Suprapubic skin (tissue), 4 donors: ENCODE data around the gene LIPC. TPM values are rescaled to one million over a fixed set of nuclear protein-coding genes. Genes with fewer than 3 reads are reported as not detected.

ENCODE experiments used
- DNase-seq, 2 donors: peaks; one replicate each; pipeline ENCODE4 v3.0.0-alpha.2; 2019; ENCODE audit warnings: low spot score in 2 of 2
- H3K27ac ChIP-seq: fragments of 200-600 bp; sonication (generic); one replicate; pipeline ENCODE4 v1.5.1; 2019
- H3K27me3 ChIP-seq: fragments of 200-600 bp; sonication (generic); one replicate; pipeline ENCODE4 v1.5.1; 2019
- H3K36me3 ChIP-seq: fragments of 200-600 bp; sonication (generic); one replicate; pipeline ENCODE4 v1.5.1; 2019
- H3K4me1 ChIP-seq: fragments of 200-600 bp; sonication (generic); one replicate; pipeline ENCODE4 v1.5.1; 2019
- H3K4me3 ChIP-seq: fragments of 200-600 bp; sonication (generic); one replicate; pipeline ENCODE4 v1.5.1; 2019; ENCODE audit warnings: mild to moderate bottlenecking
- H3K9me3 ChIP-seq: fragments of 200-600 bp; sonication (generic); one replicate; pipeline ENCODE4 v1.5.1; 2019
- EP300 ChIP-seq: sonication (generic); formaldehyde crosslinking; IDR thresholded peaks from one replicate; pipeline ENCODE4 v1.6.1; 2017; ENCODE audit warnings: antibody characterized with exemption
- POLR2A ChIP-seq, 2 donors: fragments of 450-650 bp; IDR thresholded peaks; one replicate each; pipeline ENCODE4 v1.6.1; 2017; ENCODE audit warnings: antibody characterized with exemption in 2 of 2, mild to moderate bottlenecking in 2 of 2, moderate library complexity in 2 of 2
- POLR2AphosphoS5 ChIP-seq, 3 donors: sonication (generic); formaldehyde crosslinking; IDR thresholded peaks; one replicate each; pipeline ENCODE4 v1.6.1; 2017; ENCODE audit warnings: antibody characterized with exemption in 3 of 3
- WGBS: methylation state at CpG from one replicate; pipeline ENCODE4 v1.1.5; 2018; 5-methylcytosine and 5-hydroxymethylcytosine counted together
- total RNA-seq, 4 donors: library from RNA; depleted of rRNA; stranded (reverse); fragments of >200 nt; gene quantifications; one replicate each; pipeline ENCODE4 v1.1.0, GENCODE V29; 2016
- TF ChIP-seq, protein P1 (sequence below), 2 donors: fragments of 200-600 bp in 1 of 2; fragments of 450-650 bp in 1 of 2; sonication (generic) in 1 of 2; IDR thresholded peaks; one replicate each; pipeline ENCODE4 v1.5.1; 2016 to 2019; ENCODE audit warnings: antibody characterized with exemption in 2 of 2, mild to moderate bottlenecking in 1 of 2, moderate library complexity in 1 of 2

The LIPC gene
- total RNA-seq, 4 donors from 2014 or later: 0.26 to 0.96 TPM; not detected in 2

DNA sequence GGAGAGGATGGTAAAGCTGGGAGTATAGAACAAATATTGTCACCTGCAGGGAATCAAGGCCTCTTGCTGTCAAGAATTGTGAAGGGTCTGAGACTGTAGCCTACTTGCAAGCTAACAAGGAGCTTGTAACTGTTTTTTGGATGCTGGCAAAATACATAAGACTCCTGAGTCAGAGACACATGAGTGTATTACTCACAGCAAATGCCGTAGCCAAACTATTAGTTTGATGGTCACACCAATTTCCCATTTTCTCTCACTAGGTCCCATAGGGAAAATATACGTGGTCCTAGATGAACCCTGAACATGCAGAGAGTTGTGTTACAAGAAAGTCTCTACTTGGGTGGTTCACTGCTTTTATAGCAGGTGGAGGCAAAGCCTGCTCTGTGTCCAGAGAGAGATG lies 44.7 kb upstream of the LIPC start:
- Histone ChIP-seq H3K9me3 (no peaks in the 10 kb centered on the region), H3K4me3 (no peak overlapping the region), H3K4me1 (peaks cover 6% of the 10 kb centered on the region), H3K27me3 (no peaks in the 10 kb centered on the region), H3K36me3 (no peaks in the 10 kb centered on the region), H3K27ac (peak overlapping the region; percentile 57)
- TF ChIP-seq POLR2A (IDR thresholded peaks at IDR 0.05): no peak
- TF ChIP-seq POLR2AphosphoS5 (IDR thresholded peaks at IDR 0.05): no peak
- no peak for TF ChIP-seq EP300
- TF ChIP-seq, protein P1, sequence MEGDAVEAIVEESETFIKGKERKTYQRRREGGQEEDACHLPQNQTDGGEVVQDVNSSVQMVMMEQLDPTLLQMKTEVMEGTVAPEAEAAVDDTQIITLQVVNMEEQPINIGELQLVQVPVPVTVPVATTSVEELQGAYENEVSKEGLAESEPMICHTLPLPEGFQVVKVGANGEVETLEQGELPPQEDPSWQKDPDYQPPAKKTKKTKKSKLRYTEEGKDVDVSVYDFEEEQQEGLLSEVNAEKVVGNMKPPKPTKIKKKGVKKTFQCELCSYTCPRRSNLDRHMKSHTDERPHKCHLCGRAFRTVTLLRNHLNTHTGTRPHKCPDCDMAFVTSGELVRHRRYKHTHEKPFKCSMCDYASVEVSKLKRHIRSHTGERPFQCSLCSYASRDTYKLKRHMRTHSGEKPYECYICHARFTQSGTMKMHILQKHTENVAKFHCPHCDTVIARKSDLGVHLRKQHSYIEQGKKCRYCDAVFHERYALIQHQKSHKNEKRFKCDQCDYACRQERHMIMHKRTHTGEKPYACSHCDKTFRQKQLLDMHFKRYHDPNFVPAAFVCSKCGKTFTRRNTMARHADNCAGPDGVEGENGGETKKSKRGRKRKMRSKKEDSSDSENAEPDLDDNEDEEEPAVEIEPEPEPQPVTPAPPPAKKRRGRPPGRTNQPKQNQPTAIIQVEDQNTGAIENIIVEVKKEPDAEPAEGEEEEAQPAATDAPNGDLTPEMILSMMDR (IDR thresholded peaks at IDR 0.05): no peak
- no peak for DNase-seq
- WGBS: 96% methylated on average over 2 of the region's 2 CpGs

GRCh38 chr15:58388211-58388610 lies 43.6 kb upstream of the LIPC start:
- Histone ChIP-seq H3K9me3 (no peaks in the 10 kb centered on the region), H3K27ac (no peak overlapping the region), H3K4me3 (no peak overlapping the region), H3K4me1 (peaks cover 10% of the 10 kb centered on the region), H3K27me3 (no peaks in the 10 kb centered on the region), H3K36me3 (no peaks in the 10 kb centered on the region)
- WGBS: 85% methylated on average over 7 of the region's 7 CpGs
- DNase-seq: no peak
- TF ChIP-seq POLR2A (IDR thresholded peaks at IDR 0.05): no peak
- TF ChIP-seq, protein P1 (IDR thresholded peaks at IDR 0.05): no peak
- TF ChIP-seq POLR2AphosphoS5 (IDR thresholded peaks at IDR 0.05): no peak
- no peak for TF ChIP-seq EP300

DNA sequence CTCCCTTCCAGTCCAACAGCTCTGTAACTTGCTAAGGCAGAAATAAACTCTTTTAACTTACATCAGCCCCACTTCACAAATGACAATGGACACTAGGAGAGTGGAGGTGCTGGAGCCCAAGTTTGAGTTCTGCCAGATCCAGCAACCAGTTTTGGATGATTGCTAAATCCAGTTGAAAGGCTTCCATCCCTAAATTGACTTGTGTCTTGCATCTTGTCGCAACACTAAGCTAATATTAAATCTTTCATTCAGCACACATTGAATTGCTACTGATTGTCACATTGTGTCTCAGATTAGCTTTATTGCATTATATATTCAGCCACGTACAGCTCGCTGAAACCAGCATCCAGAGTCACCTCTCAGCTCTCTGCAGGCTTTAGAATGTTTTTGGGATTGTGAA lies 41.7 kb upstream of the LIPC start:
- no peak for DNase-seq
- Histone ChIP-seq H3K27me3 (no peaks in the 10 kb centered on the region), H3K4me3 (no peak overlapping the region), H3K4me1 (peaks cover 11% of the 10 kb centered on the region), H3K36me3 (no peaks in the 10 kb centered on the region), H3K9me3 (no peaks in the 10 kb centered on the region), H3K27ac (no peak overlapping the region)
- TF ChIP-seq EP300 (no peak), POLR2A (IDR thresholded peaks at IDR 0.05) (no peak), POLR2AphosphoS5 (IDR thresholded peaks at IDR 0.05) (no peak)
- TF ChIP-seq, protein P1 (IDR thresholded peaks at IDR 0.05): no peak
- 81% methylated on average over 3 of the region's 3 CpGs for WGBS

- Histone ChIP-seq H3K4me3 (no peak overlapping the region), H3K27ac (no peak overlapping the region), H3K27me3 (no peaks in the 10 kb centered on the region), H3K4me1 (peaks cover 11% of the 10 kb centered on the region), H3K9me3 (no peaks in the 10 kb centered on the region), H3K36me3 (no peaks in the 10 kb centered on the region)
- TF ChIP-seq POLR2A (IDR thresholded peaks at IDR 0.05) (no peak), EP300 (no peak), POLR2AphosphoS5 (IDR thresholded peaks at IDR 0.05) (no peak)
- TF ChIP-seq, protein P1 (IDR thresholded peaks at IDR 0.05): no peak
- no peak for DNase-seq
- WGBS: 80% methylated on average over 5 of the region's 5 CpGs
These were observed 41.1 kb upstream of the LIPC start for GRCh38 chr15:58390655-58391054.

- Histone ChIP-seq H3K4me3 (no peak overlapping the region), H3K36me3 (no peaks in the 10 kb centered on the region), H3K27me3 (no peaks in the 10 kb centered on the region), H3K4me1 (peaks cover 11% of the 10 kb centered on the region), H3K9me3 (no peaks in the 10 kb centered on the region), H3K27ac (no peak overlapping the region)
- no peak for DNase-seq
- no peak for TF ChIP-seq EP300
- TF ChIP-seq POLR2A (IDR thresholded peaks at IDR 0.05): no peak
- TF ChIP-seq, protein P1 (IDR thresholded peaks at IDR 0.05): no peak
- TF ChIP-seq POLR2AphosphoS5 (IDR thresholded peaks at IDR 0.05): no peak
- WGBS: 87% methylated on average over 6 of the region's 6 CpGs
These were observed 40.7 kb upstream of the LIPC start for GRCh38 chr15:58391088-58391487.
